GF-D8 (cell line): ENCODE data around the gene TRIM24.

ENCODE experiments used
- DNase-seq: peaks from one replicate; lab custom pipeline; 2025; lab: John Stamatoyannopoulos, UW

TRIM24 gene

GRCh38 chr7:138538997-138539644, 79.1 kb downstream of the TRIM24 start:
- DNase-seq, result no peak

- no peak for DNase-seq
Observed at GRCh38 chr7:138542183-138542582, 82.1 kb downstream of the TRIM24 start.

- no peak for DNase-seq
Observed at GRCh38 chr7:138543739-138544138, 83.7 kb downstream of the TRIM24 start.

- no peak for DNase-seq
Observed at GRCh38 chr7:138545123-138545522, 85.1 kb downstream of the TRIM24 start.

- DNase-seq, result no peak
Observed at GRCh38 chr7:138546064-138546619, 86.1 kb downstream of the TRIM24 start.

GRCh38 chr7:138546829-138547228, 86.8 kb downstream of the TRIM24 start:
- no peak for DNase-seq

- no peak for DNase-seq
Observed at GRCh38 chr7:138549082-138549481, 89.0 kb downstream of the TRIM24 start.

GRCh38 chr7:138550337-138550736, 90.3 kb downstream of the TRIM24 start:
- DNase-seq, result no peak

- DNase-seq, result no peak
Observed at GRCh38 chr7:138551102-138551501, 91.0 kb downstream of the TRIM24 start.

GRCh38 chr7:138553805-138554204, 93.7 kb downstream of the TRIM24 start:
- DNase-seq, result no peak

- no peak for DNase-seq
Observed at GRCh38 chr7:138554674-138555073, 94.6 kb downstream of the TRIM24 start.

GRCh38 chr7:138555684-138556083, 95.6 kb downstream of the TRIM24 start:
- no peak for DNase-seq

GRCh38 chr7:138556771-138557484, 96.9 kb downstream of the TRIM24 start:
- DNase-seq, result no peak

GRCh38 chr7:138559448-138559847, 99.4 kb downstream of the TRIM24 start:
- DNase-seq, result no peak

GRCh38 chr7:138563808-138564207, 103.7 kb downstream of the TRIM24 start:
- no peak for DNase-seq

- DNase-seq, result no peak
Observed at GRCh38 chr7:138564365-138564764, 104.3 kb downstream of the TRIM24 start.

- no peak for DNase-seq
Observed at GRCh38 chr7:138565071-138565450, 105.0 kb downstream of the TRIM24 start.

GRCh38 chr7:138565451-138566114, 105.5 kb downstream of the TRIM24 start:
- peak; percentile 87 for DNase-seq

GRCh38 chr7:138568655-138569054, 108.6 kb downstream of the TRIM24 start:
- no peak for DNase-seq

- DNase-seq, result no peak
Observed at GRCh38 chr7:138569418-138569817, 109.4 kb downstream of the TRIM24 start.

- DNase-seq, result no peak
Observed at GRCh38 chr7:138570715-138571114, 110.7 kb downstream of the TRIM24 start.

GRCh38 chr7:138573741-138574140, 113.7 kb downstream of the TRIM24 start:
- no peak for DNase-seq

- no peak for DNase-seq
Observed at GRCh38 chr7:138575897-138576428, 115.9 kb downstream of the TRIM24 start.
